Calu3 (cell line): Measurements from ENCODE around the gene ITPR2. TPM values are rescaled to one million over a fixed set of nuclear protein-coding genes. Genes with fewer than 3 reads are reported as not detected.

Experiments
- BruUV-seq: library from RNA; stranded (reverse); fragments of 400-500 nt; replicated peaks from 2 replicates; lab custom pipeline; 2021; lab: Mats Ljungman, UMichigan
- CTCF ChIA-PET: fragments of 300-600 bp; sonication (Branson Sonifier 250); formaldehyde crosslinking; loops from one replicate; lab custom pipeline; 2022; ENCODE audit warnings: antibody characterized with exemption; lab: Charles Lee
- DNase-seq: peaks from one replicate; pipeline ENCODE4 v3.0.0; 2022
- H3K27ac Mint-ChIP-seq: one replicate; pipeline ENCODE4 v1.8.0; 2022; ENCODE audit warnings: mixed read lengths; ENCODE audit not compliant: unreplicated experiment
- H3K27me3 Mint-ChIP-seq: one replicate; pipeline ENCODE4 v1.8.0; 2022; ENCODE audit warnings: mixed read lengths; ENCODE audit not compliant: unreplicated experiment
- H3K36me3 Mint-ChIP-seq: one replicate; pipeline ENCODE4 v1.8.0; 2022; ENCODE audit warnings: mild to moderate bottlenecking, moderate library complexity, mixed read lengths; ENCODE audit not compliant: insufficient read depth, unreplicated experiment
- H3K4me1 Mint-ChIP-seq: one replicate; pipeline ENCODE4 v1.8.0; 2022; ENCODE audit warnings: mild to moderate bottlenecking, low read depth, mixed read lengths; ENCODE audit not compliant: unreplicated experiment
- H3K4me3 Mint-ChIP-seq: one replicate; pipeline ENCODE4 v1.8.0; 2022; ENCODE audit warnings: mild to moderate bottlenecking, low read depth, moderate library complexity, mixed read lengths; ENCODE audit not compliant: unreplicated experiment
- H3K9me3 Mint-ChIP-seq: one replicate; pipeline ENCODE4 v1.8.0; 2022; ENCODE audit warnings: low read depth, mixed read lengths; ENCODE audit not compliant: unreplicated experiment
- intact Hi-C: fragments of 100-400 bp; cut with micrococcal nuclease; formaldehyde crosslinking; loops from one replicate; pipeline ENCODE4 v1.10.0; 2022; ENCODE audit not compliant: unreplicated experiment
- total RNA-seq: library from RNA; stranded (reverse); gene quantifications from 2 replicates; pipeline ENCODE4 v1.2.3, GENCODE V29; 2022
- TF ChIP-seq, protein P1 (sequence below): fragments of 200-600 bp; IDR thresholded peaks from one replicate; pipeline ENCODE4 v1.8.0; 2022; ENCODE audit warnings: antibody characterized with exemption; ENCODE audit not compliant: unreplicated experiment

ITPR2 gene
- total RNA-seq, 1 experiment from 2014 or later, result 2.5 TPM

DNA sequence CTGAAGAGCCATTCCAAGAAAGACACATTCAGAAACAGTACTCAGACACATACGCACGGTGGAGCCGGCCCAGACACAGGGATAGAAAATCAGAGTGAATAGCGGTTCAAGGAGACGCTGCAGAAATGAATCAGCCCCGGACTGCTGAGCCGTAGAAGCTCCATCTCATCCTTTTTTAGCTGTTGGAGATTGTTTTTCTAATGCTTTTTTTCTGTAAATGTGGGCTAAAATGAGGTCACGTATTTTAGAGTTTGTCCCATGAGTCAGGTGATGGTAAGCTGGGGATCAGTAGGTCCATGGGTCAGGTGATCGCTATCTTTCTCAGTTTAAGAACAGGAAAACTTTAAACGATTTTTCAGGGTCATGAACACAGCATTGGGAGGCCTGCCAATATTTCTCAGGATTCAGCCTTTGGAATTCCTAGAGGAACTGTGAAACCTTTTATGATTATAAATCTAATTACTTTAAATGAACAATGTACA, 202.4 kb downstream of the ITPR2 start:
- H3K9me3 Mint-ChIP-seq, result no peaks in the 10 kb centered on the region
- DNase-seq, result no peak
- peaks cover 12% of the 10 kb centered on the region for H3K4me1 Mint-ChIP-seq
- BruUV-seq, result no TSS peak
- TF ChIP-seq, protein P1, sequence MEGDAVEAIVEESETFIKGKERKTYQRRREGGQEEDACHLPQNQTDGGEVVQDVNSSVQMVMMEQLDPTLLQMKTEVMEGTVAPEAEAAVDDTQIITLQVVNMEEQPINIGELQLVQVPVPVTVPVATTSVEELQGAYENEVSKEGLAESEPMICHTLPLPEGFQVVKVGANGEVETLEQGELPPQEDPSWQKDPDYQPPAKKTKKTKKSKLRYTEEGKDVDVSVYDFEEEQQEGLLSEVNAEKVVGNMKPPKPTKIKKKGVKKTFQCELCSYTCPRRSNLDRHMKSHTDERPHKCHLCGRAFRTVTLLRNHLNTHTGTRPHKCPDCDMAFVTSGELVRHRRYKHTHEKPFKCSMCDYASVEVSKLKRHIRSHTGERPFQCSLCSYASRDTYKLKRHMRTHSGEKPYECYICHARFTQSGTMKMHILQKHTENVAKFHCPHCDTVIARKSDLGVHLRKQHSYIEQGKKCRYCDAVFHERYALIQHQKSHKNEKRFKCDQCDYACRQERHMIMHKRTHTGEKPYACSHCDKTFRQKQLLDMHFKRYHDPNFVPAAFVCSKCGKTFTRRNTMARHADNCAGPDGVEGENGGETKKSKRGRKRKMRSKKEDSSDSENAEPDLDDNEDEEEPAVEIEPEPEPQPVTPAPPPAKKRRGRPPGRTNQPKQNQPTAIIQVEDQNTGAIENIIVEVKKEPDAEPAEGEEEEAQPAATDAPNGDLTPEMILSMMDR, result no peak
- CTCF ChIA-PET, result interaction anchor here (1.4 kb wide), 1 partner anchor 71 kb away, joined by 6 read pairs; no protein-coding TSS in a partner anchor
- no peak overlapping the region for H3K27ac Mint-ChIP-seq
- H3K4me3 Mint-ChIP-seq, result no peak overlapping the region
- intact Hi-C loops, result loop anchor here (1.0 kb wide), 2 partner anchors 21 to 71 kb away; no protein-coding TSS in a partner anchor
- no peaks in the 10 kb centered on the region for H3K36me3 Mint-ChIP-seq
- H3K27me3 Mint-ChIP-seq, result no peaks in the 10 kb centered on the region

DNA sequence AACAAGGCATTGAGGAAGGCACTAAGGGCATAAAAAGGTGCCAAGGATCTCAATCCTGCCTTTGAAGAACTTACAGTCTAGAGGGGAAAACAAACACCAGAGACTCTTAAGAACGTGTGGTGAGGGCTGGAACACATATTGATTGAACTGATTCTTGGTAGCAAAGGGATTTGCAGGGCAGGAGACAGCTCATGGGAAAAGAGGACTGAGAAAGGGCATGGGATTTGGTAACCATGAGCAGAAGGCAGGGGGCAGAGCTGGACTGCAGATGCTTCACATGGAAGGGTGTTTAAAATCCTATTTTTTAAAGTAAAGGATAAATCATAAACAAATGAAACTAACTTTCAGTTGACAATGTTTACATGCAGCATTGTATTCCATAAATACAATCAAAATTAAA, 203.1 kb downstream of the ITPR2 start:
- Mint-ChIP-seq H3K4me1 (peaks cover 12% of the 10 kb centered on the region), H3K4me3 (no peak overlapping the region), H3K27me3 (no peaks in the 10 kb centered on the region), H3K9me3 (no peaks in the 10 kb centered on the region), H3K27ac (no peak overlapping the region), H3K36me3 (no peaks in the 10 kb centered on the region)
- no TSS peak for BruUV-seq
- CTCF ChIA-PET, result interaction anchor here (0.8 to 1.4 kb wide), 3 partner anchors 12 to 72 kb away, joined by 4 to 6 read pairs (median 5); no protein-coding TSS in a partner anchor
- intact Hi-C loops, result loop anchor here (1.0 kb wide), 2 partner anchors 21 to 71 kb away; no protein-coding TSS in a partner anchor
- no peak for DNase-seq
- TF ChIP-seq, protein P1, result peak; percentile 16

DNA sequence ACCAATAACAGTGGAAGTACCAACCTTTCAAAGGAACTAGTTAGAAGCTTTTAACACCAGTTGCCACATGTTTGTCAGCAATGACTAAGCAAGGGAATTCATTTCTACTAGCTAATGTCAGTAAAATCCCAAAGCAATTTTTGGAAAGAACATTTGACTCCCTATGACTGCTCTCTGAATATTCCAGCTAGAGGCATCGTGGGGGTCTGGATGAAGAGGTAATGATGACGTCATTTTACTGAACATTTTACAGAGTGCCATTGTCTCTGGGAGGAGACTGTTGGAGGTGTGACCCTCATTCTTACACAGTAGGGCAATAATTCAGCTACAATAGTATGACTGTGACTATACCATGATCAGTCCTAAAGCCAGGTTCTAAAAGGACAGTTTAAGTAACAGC, 204.8 kb downstream of the ITPR2 start:
- CTCF ChIA-PET, result no interaction called here
- no peaks in the 10 kb centered on the region for H3K36me3 Mint-ChIP-seq
- no peak for DNase-seq
- no peak overlapping the region for H3K27ac Mint-ChIP-seq
- H3K27me3 Mint-ChIP-seq, result no peaks in the 10 kb centered on the region
- no peaks in the 10 kb centered on the region for H3K9me3 Mint-ChIP-seq
- intact Hi-C loops, result no loop called here
- H3K4me3 Mint-ChIP-seq, result no peak overlapping the region
- TF ChIP-seq, protein P1, result no peak
- peaks cover 12% of the 10 kb centered on the region for H3K4me1 Mint-ChIP-seq
- BruUV-seq, result no TSS peak

DNA sequence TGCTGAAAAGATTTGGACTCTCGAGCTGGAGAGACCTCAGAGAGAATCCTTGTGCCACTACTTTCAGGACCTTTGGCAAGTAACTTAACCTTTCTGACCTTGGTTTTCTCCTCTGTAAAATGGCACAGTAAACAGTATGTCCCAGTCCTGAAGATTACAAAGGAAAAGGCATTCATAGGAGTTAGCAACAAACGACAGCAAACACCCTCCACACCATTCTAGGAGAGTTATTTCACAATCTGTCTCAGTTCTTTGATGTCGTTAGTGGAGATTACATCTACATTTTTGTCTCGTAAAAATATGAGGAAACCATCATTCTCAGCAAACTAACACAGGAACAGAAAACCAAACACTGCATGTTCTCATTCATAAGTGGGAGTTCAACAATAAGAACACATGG, 205.7 kb downstream of the ITPR2 start:
- no peak overlapping the region for H3K4me3 Mint-ChIP-seq

More for the DNA sequence above, 205.7 kb downstream of the ITPR2 start:
- TF ChIP-seq, protein P1, result no peak
- Mint-ChIP-seq H3K27ac (no peak overlapping the region), H3K36me3 (no peaks in the 10 kb centered on the region), H3K9me3 (no peaks in the 10 kb centered on the region), H3K27me3 (no peaks in the 10 kb centered on the region), H3K4me1 (peaks cover 12% of the 10 kb centered on the region)
- no TSS peak for BruUV-seq
- CTCF ChIA-PET, result no interaction called here
- intact Hi-C loops, result no loop called here
- DNase-seq, result no peak
